SHP77 treated with DMSO at 0.1 percent for 48 hours (cell line): ENCODE measurements around the gene SPATA21.

Experiments
- DNase-seq: peaks from one replicate; lab custom pipeline; 2025; lab: John Stamatoyannopoulos, UW

SPATA21 gene

GRCh38 chr1:16450863-16451481 is 13.7 kb upstream of the SPATA21 start:
- no peak for DNase-seq

GRCh38 chr1:16449666-16450065 is 12.4 kb upstream of the SPATA21 start:
- DNase-seq, result no peak

- DNase-seq, result no peak
These were observed 11.8 kb upstream of the SPATA21 start for GRCh38 chr1:16449065-16449464.

GRCh38 chr1:16447641-16448040 is 10.4 kb upstream of the SPATA21 start:
- no peak for DNase-seq

GRCh38 chr1:16446116-16446515 is 8.9 kb upstream of the SPATA21 start:
- DNase-seq, result no peak

GRCh38 chr1:16445052-16445451 is 7.8 kb upstream of the SPATA21 start:
- no peak for DNase-seq

- DNase-seq, result no peak
These were observed 6.9 kb upstream of the SPATA21 start for GRCh38 chr1:16443975-16444770.

- DNase-seq, result no peak
These were observed 5.7 kb upstream of the SPATA21 start for GRCh38 chr1:16442941-16443340.

- DNase-seq, result no peak
These were observed 5.0 kb upstream of the SPATA21 start for GRCh38 chr1:16442265-16442664.

- DNase-seq, result no peak
These were observed 4.0 kb upstream of the SPATA21 start for GRCh38 chr1:16441282-16441665.

- peak; percentile 82 for DNase-seq
These were observed 3.5 kb upstream of the SPATA21 start, which contains the start of gene NECAP2 for GRCh38 chr1:16440470-16441281. Gene NECAP2 (plus strand): TSS chr1:16440724. CDS start chr1:16440762, 38 bp downstream.

GRCh38 chr1:16440131-16440469 is 2.9 kb upstream of the SPATA21 start:
- no peak for DNase-seq

- DNase-seq, result no peak
These were observed 1.7 kb upstream of the SPATA21 start for GRCh38 chr1:16438924-16439323.

GRCh38 chr1:16438516-16438915 is 1.3 kb upstream of the SPATA21 start:
- DNase-seq, result no peak

- no peak for DNase-seq
These were observed 2.7 kb downstream of the SPATA21 start for GRCh38 chr1:16434501-16434900.

GRCh38 chr1:16434007-16434406 is 3.2 kb downstream of the SPATA21 start:
- no peak for DNase-seq

GRCh38 chr1:16433030-16433429 is 4.2 kb downstream of the SPATA21 start:
- no peak for DNase-seq

GRCh38 chr1:16430606-16431005 is 6.6 kb downstream of the SPATA21 start:
- DNase-seq, result no peak

GRCh38 chr1:16425125-16426025 is 11.8 kb downstream of the SPATA21 start:
- no peak for DNase-seq

- DNase-seq, result no peak
These were observed 15.2 kb downstream of the SPATA21 start for GRCh38 chr1:16422041-16422440.

- DNase-seq, result no peak
These were observed 16.0 kb downstream of the SPATA21 start for GRCh38 chr1:16421201-16421600.
